ENCODE results near the gene DPH5. TPM values are rescaled to one million over a fixed set of nuclear protein-coding genes. Genes with fewer than 3 reads are reported as not detected.

The DPH5 gene
- total and polyA plus RNA-seq, 10 of the 15 experiments (the other 5 are each of a cell fraction or from before 2014, with no cell fraction given) = 44.1 to 95.7 (median 66.4) TPM

DNA sequence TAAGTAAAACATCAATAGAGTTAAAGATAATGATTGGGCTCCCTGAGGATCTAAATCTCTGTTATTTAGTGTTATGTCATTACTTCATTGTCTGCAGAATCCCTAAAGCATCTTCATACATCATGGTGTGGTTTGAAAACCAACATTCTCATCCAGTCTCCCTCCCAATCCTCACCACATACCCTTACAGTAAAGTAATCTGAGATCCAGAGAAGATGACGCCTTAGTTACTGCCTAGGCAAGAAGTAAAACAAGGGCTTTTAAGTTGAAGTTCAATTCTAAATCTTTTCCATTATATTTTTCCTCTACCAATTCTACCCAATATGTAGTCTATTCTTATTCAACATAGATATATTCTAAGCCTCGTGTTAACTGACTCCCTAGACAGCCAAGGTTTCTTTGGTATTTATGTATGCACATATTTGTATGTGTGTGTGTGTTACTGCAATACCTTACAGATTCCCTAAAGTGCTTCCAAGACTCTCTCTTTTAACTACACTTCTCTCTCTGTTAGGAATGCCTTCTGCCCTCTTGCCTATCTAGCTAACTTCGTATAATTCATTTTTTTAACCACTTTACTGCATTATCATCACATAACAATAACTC is 17.3 kb downstream of the DPH5 start:
- 65% methylated on average over 3 of the region's 3 CpGs for WGBS (ENCODE audit: insufficient coverage, insufficient replicate concordance, low lambda C conversion rate, missing lambda C conversion rate)
- peaks cover 0 to 7% of the 10 kb centered on the region in 2 experiments; a peak in 1 of 4 replicates for H3K36me3 ChIP-seq (ENCODE audit: control insufficient read depth in 2 of 2, insufficient read depth in 2 of 2, low read length in 1 of 2)
- in situ Hi-C loops (cut with MboI) = no loop called here
- ChIA-PET RAD21 (ENCODE audit: unreplicated experiment) (no interaction called here), CTCF (no interaction called here), POLR2A (no interaction called here), SMC1A (ENCODE audit: uncharacterized antibody, unreplicated experiment) (no interaction called here)
- H3K9me3 ChIP-seq (replicated peaks; ENCODE audit: control insufficient read depth, insufficient read depth, low read length) = no peaks in the 10 kb centered on the region; the same call in 2 of the 3 replicates
- no peak overlapping the region for H3K4me2 ChIP-seq (ENCODE audit: control insufficient read depth, insufficient read depth)
- no peaks in the 10 kb centered on the region for H3K27me3 ChIP-seq (replicated peaks in 1 of 2; ENCODE audit: control insufficient read depth in 2 of 2, insufficient read depth in 2 of 2, low read length in 1 of 2)
- BruUV-seq (replicated peaks) = no TSS peak
- TF ChIP-seq, protein P1, sequence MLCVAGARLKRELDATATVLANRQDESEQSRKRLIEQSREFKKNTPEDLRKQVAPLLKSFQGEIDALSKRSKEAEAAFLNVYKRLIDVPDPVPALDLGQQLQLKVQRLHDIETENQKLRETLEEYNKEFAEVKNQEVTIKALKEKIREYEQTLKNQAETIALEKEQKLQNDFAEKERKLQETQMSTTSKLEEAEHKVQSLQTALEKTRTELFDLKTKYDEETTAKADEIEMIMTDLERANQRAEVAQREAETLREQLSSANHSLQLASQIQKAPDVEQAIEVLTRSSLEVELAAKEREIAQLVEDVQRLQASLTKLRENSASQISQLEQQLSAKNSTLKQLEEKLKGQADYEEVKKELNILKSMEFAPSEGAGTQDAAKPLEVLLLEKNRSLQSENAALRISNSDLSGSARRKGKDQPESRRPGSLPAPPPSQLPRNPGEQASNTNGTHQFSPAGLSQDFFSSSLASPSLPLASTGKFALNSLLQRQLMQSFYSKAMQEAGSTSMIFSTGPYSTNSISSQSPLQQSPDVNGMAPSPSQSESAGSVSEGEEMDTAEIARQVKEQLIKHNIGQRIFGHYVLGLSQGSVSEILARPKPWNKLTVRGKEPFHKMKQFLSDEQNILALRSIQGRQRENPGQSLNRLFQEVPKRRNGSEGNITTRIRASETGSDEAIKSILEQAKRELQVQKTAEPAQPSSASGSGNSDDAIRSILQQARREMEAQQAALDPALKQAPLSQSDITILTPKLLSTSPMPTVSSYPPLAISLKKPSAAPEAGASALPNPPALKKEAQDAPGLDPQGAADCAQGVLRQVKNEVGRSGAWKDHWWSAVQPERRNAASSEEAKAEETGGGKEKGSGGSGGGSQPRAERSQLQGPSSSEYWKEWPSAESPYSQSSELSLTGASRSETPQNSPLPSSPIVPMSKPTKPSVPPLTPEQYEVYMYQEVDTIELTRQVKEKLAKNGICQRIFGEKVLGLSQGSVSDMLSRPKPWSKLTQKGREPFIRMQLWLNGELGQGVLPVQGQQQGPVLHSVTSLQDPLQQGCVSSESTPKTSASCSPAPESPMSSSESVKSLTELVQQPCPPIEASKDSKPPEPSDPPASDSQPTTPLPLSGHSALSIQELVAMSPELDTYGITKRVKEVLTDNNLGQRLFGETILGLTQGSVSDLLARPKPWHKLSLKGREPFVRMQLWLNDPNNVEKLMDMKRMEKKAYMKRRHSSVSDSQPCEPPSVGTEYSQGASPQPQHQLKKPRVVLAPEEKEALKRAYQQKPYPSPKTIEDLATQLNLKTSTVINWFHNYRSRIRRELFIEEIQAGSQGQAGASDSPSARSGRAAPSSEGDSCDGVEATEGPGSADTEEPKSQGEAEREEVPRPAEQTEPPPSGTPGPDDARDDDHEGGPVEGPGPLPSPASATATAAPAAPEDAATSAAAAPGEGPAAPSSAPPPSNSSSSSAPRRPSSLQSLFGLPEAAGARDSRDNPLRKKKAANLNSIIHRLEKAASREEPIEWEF (IDR thresholded peaks at IDR 0.05; ENCODE audit: insufficient replicate concordance, low read depth, low read length) = no peak
- no peak for TF ChIP-seq EGR1 (IDR thresholded peaks at IDR 0.05; ENCODE audit: borderline replicate concordance in 1 of 2, low read depth in 2 of 2, low read length in 2 of 2)
- TF ChIP-seq ESRRA (IDR thresholded peaks at IDR 0.05; ENCODE audit: low read length) = no peak
- no peak for TF ChIP-seq NBN (IDR thresholded peaks at IDR 0.05)
- TF ChIP-seq, protein P2, sequence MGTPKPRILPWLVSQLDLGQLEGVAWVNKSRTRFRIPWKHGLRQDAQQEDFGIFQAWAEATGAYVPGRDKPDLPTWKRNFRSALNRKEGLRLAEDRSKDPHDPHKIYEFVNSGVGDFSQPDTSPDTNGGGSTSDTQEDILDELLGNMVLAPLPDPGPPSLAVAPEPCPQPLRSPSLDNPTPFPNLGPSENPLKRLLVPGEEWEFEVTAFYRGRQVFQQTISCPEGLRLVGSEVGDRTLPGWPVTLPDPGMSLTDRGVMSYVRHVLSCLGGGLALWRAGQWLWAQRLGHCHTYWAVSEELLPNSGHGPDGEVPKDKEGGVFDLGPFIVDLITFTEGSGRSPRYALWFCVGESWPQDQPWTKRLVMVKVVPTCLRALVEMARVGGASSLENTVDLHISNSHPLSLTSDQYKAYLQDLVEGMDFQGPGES (IDR thresholded peaks at IDR 0.05) = no peak
- TF ChIP-seq SIX5 (IDR thresholded peaks at IDR 0.05; ENCODE audit: low read depth, low read length, severe bottlenecking) = no peak
- no peak for TF ChIP-seq SMAD5 (IDR thresholded peaks at IDR 0.05; ENCODE audit: low read depth)
- TF ChIP-seq BMI1 (IDR thresholded peaks at IDR 0.05; ENCODE audit: borderline replicate concordance) = no peak
- no peak for TF ChIP-seq CHD4 (IDR thresholded peaks at IDR 0.05)
- intact Hi-C loops (cut with micrococcal nuclease; ENCODE audit: unreplicated experiment) = loop anchor here (5.0 kb wide), 1 partner anchor 279 kb away; no protein-coding TSS in a partner anchor
- ATAC-seq = no peak
- no peak overlapping the region for H3K27ac ChIP-seq (ENCODE audit: control insufficient read depth, insufficient read depth)
- FAIRE-seq = no peak
- no peak overlapping the region for H3K9ac ChIP-seq (ENCODE audit: control insufficient read depth, insufficient read depth, low read length)
- H4K20me1 ChIP-seq (ENCODE audit: control insufficient read depth, insufficient read depth) = no peaks in the 10 kb centered on the region
- DNase-seq (ENCODE audit: low read depth, low spot score) = no peak
- H3K79me2 ChIP-seq (ENCODE audit: control insufficient read depth, insufficient read depth, low read length) = no peaks in the 10 kb centered on the region
- no peak overlapping the region for H3K4me3 ChIP-seq
- H2AFZ ChIP-seq (ENCODE audit: control insufficient read depth, low read depth, low read length) = no peak overlapping the region
- no peaks in the 10 kb centered on the region for H3K4me1 ChIP-seq (ENCODE audit: control insufficient read depth, insufficient read depth, low read length)

All from GM12878 (cell line).